Ramos (cell line): ENCODE results near the gene HCRTR1.

Experiments
- in situ Hi-C: fragments of 300-500 bp; cut with MboI; formaldehyde crosslinking; loops from one replicate; pipeline ENCODE4 v1.14.3; 2022; ENCODE audit warnings: low sequenced_read_pairs; ENCODE audit not compliant: unreplicated experiment

The HCRTR1 gene

DNA sequence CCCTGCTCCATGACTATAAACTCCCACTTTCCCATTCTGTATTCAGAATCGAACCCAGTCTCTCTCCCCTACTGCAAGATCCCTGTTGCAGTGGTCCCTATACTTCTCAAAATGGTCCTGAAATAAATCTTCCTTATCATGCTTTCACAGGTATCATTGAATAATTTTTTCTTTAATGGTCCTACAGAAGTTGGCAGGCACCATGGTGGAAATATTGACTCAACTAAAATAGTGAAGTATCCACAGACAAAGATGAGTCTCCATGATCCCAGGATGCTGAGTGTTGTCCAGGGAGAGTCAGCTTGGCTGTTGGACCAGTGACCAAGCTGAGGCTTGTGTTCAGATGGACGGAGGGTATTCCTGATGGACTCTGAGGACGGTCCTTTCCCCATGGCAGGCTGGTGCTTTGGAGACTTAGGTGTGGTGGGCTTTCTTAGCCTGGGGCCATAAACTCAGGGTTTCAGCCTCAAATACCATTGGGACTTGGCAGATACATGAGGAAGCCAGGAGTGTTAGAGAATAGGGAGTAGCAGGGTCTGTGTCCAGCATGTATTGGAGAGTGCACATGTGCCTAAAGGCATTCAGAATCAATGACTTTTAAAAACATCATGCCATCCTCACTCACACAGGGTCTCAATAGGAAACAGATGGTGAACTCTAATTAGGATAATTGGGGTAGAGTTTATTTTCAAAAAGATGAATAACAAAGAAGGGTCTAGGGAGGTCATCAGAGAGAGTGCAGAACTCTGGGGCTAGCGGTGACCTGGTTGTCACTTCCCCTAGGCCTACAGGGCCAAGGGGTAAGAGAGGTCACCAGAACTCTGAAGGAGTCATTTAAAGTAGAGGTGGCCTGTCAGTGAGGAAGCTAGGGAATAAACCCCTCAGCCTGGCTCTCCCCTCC is 21.4 kb upstream of the HCRTR1 start:
- in situ Hi-C loops: no loop called here

DNA sequence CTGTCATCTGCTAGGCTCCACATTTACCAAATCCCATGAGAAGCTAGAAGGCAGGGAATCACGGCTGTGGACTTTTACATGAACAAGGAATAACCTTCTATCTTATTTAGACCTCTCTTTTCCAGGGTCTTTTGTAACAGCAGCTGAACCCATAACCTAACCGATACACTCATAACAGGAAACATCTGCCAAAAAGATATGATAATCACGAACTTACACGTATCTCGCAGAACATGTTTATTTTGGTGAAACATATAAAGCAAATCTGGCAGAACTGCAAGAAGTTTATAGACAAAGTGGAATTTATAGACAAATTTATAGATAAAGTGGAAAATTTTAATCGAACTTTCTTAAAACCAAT is 20.8 kb upstream of the HCRTR1 start:
- in situ Hi-C loops: no loop called here

DNA sequence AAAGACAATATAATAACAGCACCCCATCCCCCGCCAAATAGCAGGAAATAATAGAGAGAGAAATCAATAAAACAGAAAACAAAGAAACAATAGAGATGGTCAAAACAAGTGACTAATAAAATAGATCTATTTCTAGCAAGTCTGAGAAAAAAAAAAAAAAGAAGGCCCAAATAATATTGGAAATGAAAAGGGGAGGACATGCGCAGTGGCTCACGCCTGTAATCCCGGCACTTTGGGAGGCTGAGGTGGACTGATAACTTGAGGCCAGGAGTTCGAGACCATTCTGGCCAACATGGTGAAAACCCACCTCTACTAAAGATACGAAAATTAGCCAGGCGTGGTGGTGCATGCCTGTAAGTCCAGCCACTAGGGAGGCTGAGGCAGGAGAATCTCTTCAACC is 18.5 kb upstream of the HCRTR1 start:
- in situ Hi-C loops: no loop called here

DNA sequence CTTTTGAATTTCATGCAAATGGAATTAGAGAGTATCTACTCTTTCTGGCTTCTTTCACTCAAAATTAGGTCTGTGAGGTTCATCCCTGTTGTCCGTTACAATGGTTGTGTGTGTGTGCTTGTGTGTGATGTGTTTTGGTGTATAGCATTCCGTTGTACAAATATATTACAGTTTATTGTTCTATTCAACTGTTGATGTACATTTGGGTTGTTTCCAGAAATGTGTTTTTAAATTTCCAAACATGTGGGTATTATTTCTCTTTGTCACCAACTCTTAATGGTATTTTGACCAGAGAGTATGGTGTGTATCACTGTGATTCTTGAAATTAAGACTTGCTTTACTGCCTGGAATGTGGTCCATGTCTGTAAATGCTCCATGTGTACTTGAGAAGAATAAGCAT is 16.8 kb upstream of the HCRTR1 start:
- in situ Hi-C loops: no loop called here

DNA sequence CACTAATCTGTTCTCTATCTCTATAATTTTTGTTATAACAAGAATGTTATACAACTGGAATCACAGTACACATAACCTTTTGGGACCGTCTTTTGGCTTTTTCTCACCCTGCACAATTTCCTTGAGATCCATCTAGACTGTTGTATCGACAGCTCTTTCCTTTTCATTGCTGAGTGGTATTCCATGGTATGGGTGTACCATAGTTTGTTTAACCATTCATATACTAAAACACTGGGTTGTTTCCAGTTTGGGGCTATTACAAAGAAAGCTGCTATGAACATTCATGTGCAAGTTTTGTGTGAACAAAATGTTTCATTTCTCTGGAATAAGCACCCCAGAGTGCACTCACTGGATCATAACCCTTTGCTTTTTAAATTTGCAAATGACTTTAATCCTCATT is 15.4 kb upstream of the HCRTR1 start:
- in situ Hi-C loops: no loop called here

DNA sequence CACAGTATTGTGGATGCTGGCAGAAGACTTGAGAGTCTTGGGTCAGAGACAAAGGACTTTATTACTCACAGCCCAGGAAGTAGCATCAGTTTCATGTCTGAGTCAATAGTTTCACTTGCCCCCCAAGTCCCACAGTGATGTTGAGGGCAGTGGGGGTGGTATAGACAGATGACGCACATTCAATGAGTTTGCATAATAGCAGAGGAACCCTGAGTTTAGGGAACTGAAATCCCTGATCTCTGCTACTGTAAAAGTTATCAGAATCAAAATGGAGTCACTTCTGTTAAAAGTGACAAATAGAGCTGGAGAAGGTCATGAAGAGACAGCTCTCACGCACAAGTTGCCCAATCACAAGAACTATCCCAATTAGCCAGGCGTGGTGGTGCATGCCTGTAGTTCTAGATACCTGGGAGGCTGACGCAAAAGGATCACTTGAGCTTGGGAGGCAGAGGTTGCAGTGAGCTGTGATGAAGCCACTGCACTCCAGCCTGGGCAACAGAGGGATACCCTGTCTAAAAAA is 11.5 kb upstream of the HCRTR1 start:
- in situ Hi-C loops: no loop called here

DNA sequence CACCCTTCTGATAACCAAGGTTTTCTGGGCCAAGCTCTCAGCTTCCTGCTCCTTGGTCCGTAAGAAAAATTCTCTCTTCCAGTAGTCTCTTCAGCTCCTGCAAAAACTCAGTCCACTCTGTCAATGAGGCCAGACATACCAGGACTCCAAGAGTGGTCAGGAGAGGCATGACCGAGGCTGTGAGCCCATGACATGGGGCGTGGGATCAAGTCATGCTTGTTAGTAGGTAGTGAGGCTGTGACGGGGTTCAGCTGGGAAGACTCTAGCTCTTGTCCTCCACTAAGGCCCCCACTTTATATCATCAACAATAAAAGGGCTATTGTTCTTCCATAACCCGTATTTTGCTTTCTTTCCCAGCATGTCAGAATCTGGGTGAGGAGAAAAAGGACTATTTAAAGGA is 10.1 kb upstream of the HCRTR1 start:
- in situ Hi-C loops: no loop called here

DNA sequence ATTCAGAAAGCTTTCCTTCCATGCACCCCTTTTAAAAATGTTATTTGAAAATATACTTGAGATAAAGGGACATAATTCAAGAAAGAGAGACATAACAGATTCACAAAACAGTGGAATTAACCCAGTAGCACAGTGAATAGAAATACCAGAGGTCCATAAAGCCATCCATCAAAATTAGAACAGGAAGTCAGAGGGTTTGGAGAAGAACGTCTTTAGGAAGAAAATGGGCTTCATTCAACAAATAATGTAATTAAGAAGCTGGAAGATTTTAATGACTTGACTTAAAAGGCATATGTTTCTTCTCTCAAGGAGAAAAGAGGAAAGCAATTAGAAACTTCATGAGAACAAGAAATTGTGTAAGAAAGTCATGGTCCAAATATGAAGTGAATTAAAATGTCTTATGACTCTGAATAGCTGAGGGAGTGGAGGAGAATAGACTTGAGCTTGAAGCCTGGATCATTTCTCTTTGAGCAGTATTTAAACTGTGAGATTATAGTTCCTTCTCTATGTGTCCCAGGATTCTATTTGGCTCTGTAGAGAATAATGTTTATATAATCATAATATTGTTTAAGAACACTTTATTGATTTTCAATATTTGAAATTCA is 7.9 kb upstream of the HCRTR1 start:
- in situ Hi-C loops: no loop called here

DNA sequence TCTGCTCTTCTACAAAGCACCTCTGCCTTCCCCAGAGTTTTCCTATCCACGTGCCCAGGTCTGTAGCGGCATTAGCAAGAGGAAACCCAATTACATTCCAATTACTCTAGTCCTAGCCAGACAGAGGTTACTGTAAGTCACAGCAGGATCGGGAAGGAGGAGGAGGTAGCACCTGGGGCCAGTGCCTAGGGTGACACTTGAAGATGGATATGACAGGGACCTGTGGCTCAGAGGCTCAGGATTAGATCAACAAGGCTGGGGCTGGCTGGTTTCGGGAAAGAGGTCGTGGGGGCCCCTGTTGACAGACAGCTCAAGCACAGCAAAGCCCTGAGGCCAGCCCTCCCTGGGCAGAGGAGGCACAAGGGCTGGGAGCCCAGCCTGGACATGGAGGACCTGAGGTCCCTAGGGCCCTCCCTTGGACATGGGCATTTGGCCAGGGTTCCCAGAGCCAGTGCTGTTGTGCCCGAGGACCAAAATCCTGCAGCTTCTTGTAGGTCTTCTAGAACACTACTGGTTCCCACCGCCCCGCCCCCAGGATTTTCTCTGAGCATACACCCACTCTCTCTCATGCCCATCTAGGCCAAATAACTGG is 3.0 kb upstream of the HCRTR1 start:
- in situ Hi-C loops: no loop called here

DNA sequence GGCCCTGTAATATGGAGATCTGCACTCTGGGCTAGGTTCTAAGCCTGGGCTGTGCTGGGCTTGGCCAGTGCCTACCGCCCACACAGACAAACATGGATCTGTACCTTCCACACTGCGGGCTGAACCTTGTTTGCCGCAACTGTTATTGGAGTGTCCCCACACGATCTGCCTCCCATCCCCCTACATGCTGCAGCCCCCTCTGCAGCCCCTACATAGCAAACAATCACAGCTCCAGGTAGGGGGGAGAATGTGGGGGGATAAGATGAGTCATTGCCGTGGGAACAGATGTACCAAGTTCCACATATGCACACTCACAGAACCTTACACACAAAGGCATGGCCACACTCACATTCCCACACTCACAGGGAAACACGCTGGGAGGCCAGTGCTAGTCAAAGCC is 2.1 kb upstream of the HCRTR1 start:
- in situ Hi-C loops: no loop called here

DNA sequence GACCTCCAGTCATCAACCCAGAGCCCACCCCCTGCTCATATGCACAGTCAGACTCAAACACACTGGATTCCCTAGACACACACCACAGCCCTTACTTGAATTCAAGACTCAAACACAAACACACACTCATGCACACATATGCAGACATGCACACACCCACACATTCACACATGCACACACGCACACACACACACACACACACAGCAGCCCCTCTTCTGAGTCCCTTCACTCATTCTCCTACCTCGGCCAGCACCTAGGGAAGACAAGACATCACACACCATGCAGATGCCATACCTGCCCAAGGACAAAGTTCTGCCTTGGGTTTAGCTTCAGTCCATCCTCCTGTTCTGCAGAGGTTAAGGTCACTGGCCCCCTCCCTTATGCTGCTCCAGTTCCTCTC is 1.6 kb upstream of the HCRTR1 start:
- in situ Hi-C loops: no loop called here

DNA sequence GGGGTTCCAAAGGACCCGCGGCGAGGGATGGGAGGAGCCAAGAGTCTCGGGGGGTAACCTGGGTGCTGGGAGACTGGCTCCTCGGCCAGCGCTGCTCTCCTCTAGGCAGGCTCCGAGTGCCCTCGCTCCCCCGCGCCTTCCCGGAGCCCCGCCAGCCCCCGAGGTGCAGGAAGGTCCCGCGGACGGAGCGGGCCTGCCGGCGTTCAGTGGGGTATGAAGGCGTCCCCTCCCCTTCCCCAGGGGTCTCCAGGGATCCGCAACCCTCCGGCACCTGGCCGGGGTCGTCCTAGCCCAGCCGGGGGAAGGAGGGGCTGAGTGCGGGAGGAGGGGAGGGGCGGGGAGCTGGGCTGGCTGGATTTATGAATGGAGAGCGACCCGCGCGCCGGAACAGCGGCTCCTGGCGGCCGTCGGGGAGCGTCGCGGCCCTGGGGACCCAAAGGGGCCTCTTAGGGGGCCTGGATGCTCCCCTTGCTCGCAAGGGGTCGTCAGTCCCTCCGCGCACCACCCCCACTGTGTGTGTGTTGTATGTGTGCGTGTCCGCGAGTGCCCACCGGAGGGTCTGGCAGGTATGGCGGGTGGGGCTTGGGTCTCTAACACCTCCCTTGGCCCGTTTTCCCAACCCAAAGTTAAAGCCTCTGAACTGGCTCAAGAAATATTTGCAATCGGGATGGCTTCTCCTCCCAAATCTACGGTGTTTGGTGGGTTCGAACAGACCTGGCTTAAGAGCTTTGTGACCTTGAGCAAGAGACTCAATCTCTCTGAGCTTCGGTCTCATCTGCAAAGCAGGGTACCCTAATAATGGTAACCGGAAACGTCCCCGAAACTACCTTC is 642 bp downstream of the HCRTR1 start:
- in situ Hi-C loops: no loop called here

DNA sequence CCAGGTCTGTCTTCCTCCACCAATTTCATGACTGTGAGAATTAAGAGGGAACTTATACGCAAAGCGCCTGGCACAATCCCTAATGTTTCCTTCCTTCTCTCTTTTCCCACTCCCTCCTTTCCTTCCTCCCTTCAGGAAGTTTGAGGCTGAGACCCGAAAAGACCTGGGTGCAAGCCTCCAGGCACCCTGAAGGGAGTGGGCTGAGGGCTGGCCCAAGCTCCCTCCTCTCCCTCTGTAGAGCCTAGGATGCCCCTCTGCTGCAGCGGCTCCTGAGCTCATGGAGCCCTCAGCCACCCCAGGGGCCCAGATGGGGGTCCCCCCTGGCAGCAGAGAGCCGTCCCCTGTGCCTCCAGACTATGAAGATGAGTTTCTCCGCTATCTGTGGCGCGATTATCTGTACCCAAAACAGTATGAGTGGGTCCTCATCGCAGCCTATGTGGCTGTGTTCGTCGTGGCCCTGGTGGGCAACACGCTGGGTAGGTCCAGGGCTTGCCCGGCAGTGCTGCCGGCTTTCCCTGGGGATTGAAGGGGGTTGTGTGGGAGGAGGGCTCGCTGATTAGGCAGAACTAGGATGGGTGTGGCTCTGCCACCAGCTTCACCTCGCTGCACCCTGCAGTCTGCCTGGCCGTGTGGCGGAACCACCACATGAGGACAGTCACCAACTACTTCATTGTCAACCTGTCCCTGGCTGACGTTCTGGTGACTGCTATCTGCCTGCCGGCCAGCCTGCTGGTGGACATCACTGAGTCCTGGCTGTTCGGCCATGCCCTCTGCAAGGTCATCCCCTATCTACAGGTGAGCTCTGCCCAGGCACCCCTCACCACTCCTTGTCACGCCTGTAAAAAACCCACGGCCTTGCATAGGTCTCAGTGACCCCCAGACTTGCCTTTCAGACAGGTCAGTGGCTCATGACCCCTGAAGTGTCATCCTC is 1.7 kb downstream of the HCRTR1 start:
- in situ Hi-C loops: no loop called here

DNA sequence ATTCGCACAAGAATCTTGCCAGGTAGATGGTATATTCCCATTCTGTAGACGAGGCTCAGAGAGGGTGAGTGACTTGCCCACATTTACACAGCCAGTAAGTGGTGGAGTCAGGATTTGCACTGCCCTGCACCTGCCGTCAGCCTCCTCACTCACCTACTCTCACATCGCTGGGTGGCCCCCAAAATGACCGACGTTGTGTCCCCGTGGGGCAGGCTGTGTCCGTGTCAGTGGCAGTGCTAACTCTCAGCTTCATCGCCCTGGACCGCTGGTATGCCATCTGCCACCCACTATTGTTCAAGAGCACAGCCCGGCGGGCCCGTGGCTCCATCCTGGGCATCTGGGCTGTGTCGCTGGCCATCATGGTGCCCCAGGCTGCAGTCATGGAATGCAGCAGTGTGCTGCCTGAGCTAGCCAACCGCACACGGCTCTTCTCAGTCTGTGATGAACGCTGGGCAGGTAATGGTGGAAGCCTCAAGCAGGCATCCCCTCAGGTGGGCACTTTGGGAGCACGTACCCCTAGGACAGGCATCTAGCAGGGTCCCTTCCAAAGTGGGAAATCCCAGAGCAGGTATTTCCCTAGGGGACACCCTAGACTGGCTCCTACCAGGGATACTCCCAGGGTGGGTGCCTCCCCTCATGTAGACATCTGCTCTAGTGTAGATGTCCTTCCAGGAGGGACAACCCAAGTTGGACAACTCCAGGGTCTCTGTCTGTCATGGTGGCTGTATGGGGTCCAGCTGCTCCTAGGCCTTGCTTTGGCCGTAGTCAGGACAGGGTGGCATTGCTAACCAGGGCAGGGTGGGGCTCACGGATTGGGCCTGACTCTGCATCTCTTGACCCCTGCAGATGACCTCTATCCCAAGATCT is 3.4 kb downstream of the HCRTR1 start:
- in situ Hi-C loops: no loop called here

DNA sequence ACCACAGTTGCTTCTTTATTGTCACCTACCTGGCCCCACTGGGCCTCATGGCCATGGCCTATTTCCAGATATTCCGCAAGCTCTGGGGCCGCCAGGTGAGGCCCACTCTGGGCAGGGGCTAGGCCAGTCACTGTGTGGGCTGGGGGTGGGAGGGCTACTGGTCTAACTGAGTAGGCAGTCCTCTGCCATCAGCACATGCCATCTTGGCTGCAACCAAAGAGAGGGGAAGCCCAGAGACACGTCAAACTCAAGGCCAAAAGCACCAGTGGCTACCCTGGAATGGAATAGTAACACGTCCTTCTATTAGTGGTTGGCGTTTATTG is 4.0 kb downstream of the HCRTR1 start:
- in situ Hi-C loops: no loop called here

DNA sequence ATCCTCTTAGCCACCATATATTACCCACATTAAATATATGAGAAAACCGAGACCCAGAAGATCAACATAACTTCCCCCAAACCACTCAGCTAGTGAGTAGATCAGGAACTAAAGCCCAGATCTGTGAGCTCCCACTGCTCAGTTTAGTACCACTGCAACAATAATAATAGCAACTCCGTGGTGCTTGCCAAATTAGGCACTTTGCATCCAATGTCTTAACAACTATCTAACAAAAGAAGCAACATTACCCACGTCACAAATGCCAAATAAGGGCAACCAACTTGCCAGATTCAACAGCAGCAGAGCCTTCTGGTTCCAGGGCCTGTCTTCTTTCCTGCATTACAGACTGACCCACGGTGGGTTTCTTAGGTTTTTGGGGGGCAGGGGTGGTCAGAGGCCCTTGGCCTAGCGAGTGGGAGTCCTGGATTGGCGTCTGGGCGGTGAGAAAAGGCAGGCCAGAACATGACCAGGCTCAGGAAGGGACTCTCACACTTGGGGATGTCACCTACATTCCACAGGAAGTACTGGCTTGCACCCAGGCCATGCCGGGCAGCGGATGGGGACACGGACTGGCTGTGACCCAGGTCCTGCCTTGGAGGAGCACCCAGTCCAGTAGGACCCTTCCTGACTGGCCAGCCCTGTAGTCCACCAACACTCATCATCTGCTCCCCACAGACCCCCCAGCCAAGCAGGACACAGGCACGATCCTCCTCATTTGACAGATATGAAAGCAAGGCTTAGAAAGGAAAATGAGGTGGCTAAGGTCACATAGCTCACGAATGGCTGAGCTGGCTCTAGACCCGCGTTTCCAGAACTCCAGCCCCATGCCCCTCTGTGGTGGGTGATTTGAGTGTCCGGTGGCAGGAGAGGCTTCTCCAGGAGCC is 4.6 kb downstream of the HCRTR1 start:
- in situ Hi-C loops: no loop called here

DNA sequence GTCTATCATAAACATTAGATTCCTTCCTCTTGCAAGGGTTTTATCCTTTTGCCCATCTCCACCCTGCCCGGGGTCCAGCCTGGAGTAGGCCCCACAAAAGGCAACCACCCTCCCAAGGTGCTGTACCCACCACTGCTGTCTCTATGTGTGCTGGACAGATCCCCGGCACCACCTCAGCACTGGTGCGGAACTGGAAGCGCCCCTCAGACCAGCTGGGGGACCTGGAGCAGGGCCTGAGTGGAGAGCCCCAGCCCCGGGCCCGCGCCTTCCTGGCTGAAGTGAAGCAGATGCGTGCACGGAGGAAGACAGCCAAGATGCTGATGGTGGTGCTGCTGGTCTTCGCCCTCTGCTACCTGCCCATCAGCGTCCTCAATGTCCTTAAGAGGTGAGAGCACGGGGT is 5.9 kb downstream of the HCRTR1 start:
- in situ Hi-C loops: no loop called here

DNA sequence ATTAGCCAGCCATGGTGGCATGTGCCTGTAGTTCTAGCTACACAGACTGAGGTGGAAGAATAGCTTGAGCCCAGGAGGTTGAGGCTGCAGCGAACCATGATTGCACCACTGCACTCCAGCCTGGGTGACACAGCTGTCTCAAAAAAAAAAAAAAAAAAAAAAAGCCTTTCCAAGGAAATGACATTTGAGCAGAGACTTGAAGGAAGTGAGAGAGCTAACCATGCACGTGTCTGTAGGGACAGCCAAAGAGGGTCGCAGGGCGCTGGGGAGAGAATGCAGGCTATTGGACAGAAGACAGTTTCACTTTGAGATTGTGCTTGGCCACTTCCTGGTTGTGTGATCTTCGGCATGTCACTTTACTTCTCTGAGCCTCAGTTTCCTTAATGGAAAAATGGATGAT is 6.8 kb downstream of the HCRTR1 start:
- in situ Hi-C loops: no loop called here
